CD14-positive monocyte (primary cell): Measurements from ENCODE around the gene GMEB2. TPM values are rescaled to one million over a fixed set of nuclear protein-coding genes. Genes with fewer than 3 reads are reported as not detected.

Source experiments
- DNase-seq, 3 donors: peaks; one replicate each; pipeline ENCODE4 v3.0.0-alpha.2; 2011 to 2022
- H2AFZ ChIP-seq: 2 replicates; pipeline ENCODE4 v1.6.0; 2012; ENCODE audit warnings: mild to moderate bottlenecking, low read depth, low read length, inconsistent platforms; ENCODE audit not compliant: insufficient read depth, poor library complexity, severe bottlenecking
- H3K27ac ChIP-seq, 2 donors: 1 replicate in 1 of 2; 2 replicates in 1 of 2; pipeline ENCODE4 v1.5.1; 2012 to 2013; ENCODE audit warnings: low read length in 2 of 2, control low read depth in 1 of 2, inconsistent platforms in 1 of 2, low read depth in 1 of 2, mild to moderate bottlenecking in 1 of 2
- H3K27me3 ChIP-seq, 2 donors: one replicate each; pipeline versions ENCODE4 v1.6.0 to v1.6.1; 2011 to 2013; ENCODE audit warnings: low read length in 2 of 2; ENCODE audit not compliant: control insufficient read depth in 2 of 2, insufficient read depth in 2 of 2
- H3K36me3 ChIP-seq, 2 donors: replicated peaks in 1 of 2; 1 replicate in 1 of 2; 2 replicates in 1 of 2; pipeline versions ENCODE4 v1.5.1 to v1.6.1; 2012 to 2013; ENCODE audit warnings: low read length in 2 of 2, control low read depth in 1 of 2, inconsistent platforms in 1 of 2, mild to moderate bottlenecking in 1 of 2; ENCODE audit not compliant: insufficient read depth in 2 of 2, control insufficient read depth in 1 of 2
- H3K4me1 ChIP-seq, 2 donors: 1 replicate in 1 of 2; 2 replicates in 1 of 2; pipeline versions ENCODE4 v1.5.1 to v1.6.1; 2012 to 2013; ENCODE audit warnings: low read length in 2 of 2, control low read depth in 1 of 2, inconsistent platforms in 1 of 2, mild to moderate bottlenecking in 1 of 2, moderate library complexity in 1 of 2; ENCODE audit not compliant: insufficient read depth in 2 of 2, control insufficient read depth in 1 of 2
- H3K4me2 ChIP-seq: replicated peaks from 2 replicates; pipeline ENCODE3; 2012; ENCODE audit warnings: low read length, moderate library complexity, mild to moderate bottlenecking; ENCODE audit not compliant: poor library complexity, severe bottlenecking; ENCODE audit errors: extremely low read depth
- H3K4me3 ChIP-seq, 3 experiments: fragments of 200-600 bp in 1 of 3; sonication (generic) in 1 of 3; replicated peaks in 1 of 3; 1 replicate in 2 of 3; 2 replicates in 1 of 3; pipeline ENCODE4 v1.5.1; 2011 to 2013; ENCODE audit warnings: low read length in 3 of 3, mild to moderate bottlenecking in 3 of 3, control low read depth in 2 of 3, low read depth in 2 of 3, inconsistent platforms in 1 of 3, moderate library complexity in 1 of 3
- H3K79me2 ChIP-seq: 2 replicates; pipeline ENCODE4 v1.6.0; 2012; ENCODE audit warnings: mild to moderate bottlenecking, control low read depth, inconsistent platforms, low read length, moderate library complexity; ENCODE audit not compliant: insufficient read depth
- H3K9ac ChIP-seq: 2 replicates; pipeline ENCODE4 v1.6.0; 2017; ENCODE audit warnings: low read length, mild to moderate bottlenecking; ENCODE audit not compliant: insufficient read depth, poor library complexity, severe bottlenecking
- H3K9me3 ChIP-seq, 2 donors: replicated peaks in 1 of 2; 1 replicate in 1 of 2; 2 replicates in 1 of 2; pipeline versions ENCODE4 v1.5.1 to v1.6.1; 2012 to 2013; ENCODE audit warnings: low read length in 2 of 2, control low read depth in 1 of 2; ENCODE audit not compliant: control insufficient read depth in 1 of 2, insufficient read depth in 1 of 2
- H4K20me1 ChIP-seq: 2 replicates; pipeline ENCODE4 v1.6.0; 2012; ENCODE audit warnings: mild to moderate bottlenecking, low read length, control low read depth, moderate library complexity; ENCODE audit not compliant: insufficient read depth
- H3K27ac Mint-ChIP-seq, 7 donors: one replicate each; pipeline ENCODE4 v1.8.0; 2020; ENCODE audit warnings: mild to moderate bottlenecking in 7 of 7, mixed read lengths in 7 of 7, moderate library complexity in 6 of 7, inconsistent platforms in 2 of 7
- H3K27me3 Mint-ChIP-seq, 3 donors: one replicate each; pipeline ENCODE4 v1.8.0; 2021 to 2022; ENCODE audit warnings: low read depth in 3 of 3, mild to moderate bottlenecking in 3 of 3, mixed read lengths in 3 of 3, moderate library complexity in 3 of 3, inconsistent platforms in 1 of 3
- H3K36me3 Mint-ChIP-seq, 2 donors: one replicate each; pipeline ENCODE4 v1.8.0; 2020; ENCODE audit warnings: mixed read lengths in 2 of 2, inconsistent platforms in 1 of 2, mild to moderate bottlenecking in 1 of 2
- H3K4me1 Mint-ChIP-seq: one replicate; pipeline ENCODE4 v1.8.0; 2020; ENCODE audit warnings: mild to moderate bottlenecking, mixed read lengths
- H3K4me3 Mint-ChIP-seq, 2 donors: one replicate each; pipeline ENCODE4 v1.8.0; 2020; ENCODE audit warnings: mild to moderate bottlenecking in 2 of 2, mixed read lengths in 2 of 2, moderate library complexity in 1 of 2
- H3K9me3 Mint-ChIP-seq, 7 donors: one replicate each; pipeline ENCODE4 v1.8.0; 2020 to 2022; ENCODE audit warnings: mixed read lengths in 7 of 7, mild to moderate bottlenecking in 6 of 7, moderate library complexity in 6 of 7, inconsistent platforms in 2 of 7
- CTCF ChIP-seq: fragments of 200-600 bp; IDR thresholded peaks from one replicate; pipeline ENCODE4 v1.8.0; 2022; ENCODE audit warnings: antibody characterized with exemption, mild to moderate bottlenecking
- WGBS: methylation state at CpG from one replicate; pipeline ENCODE4 v1.1.5; 2013; ENCODE audit warnings: missing lambda C conversion rate; ENCODE audit not compliant: insufficient coverage; 5-methylcytosine and 5-hydroxymethylcytosine counted together
- intact Hi-C, 2 donors: fragments of 100-400 bp; cut with micrococcal nuclease; formaldehyde crosslinking; loops; one replicate each; pipeline versions ENCODE4 v1.15.0 to v1.15.1; 2023
- polyA plus RNA-seq, 3 donors: library from polyadenylated mRNA; depleted of rRNA in 1 of 3; unstranded in 2 of 3; stranded (reverse) in 1 of 3; fragments of 300-500 nt in 2 of 3; fragments of >200 nt in 1 of 3; fragmentation: Illumina TruSeq in 2 of 3; gene quantifications; 1 replicate in 2 of 3; 2 replicates in 1 of 3; pipeline ENCODE4 v1.2.3, GENCODE V29; 2012 to 2021

The GMEB2 gene
- polyA plus RNA-seq, 3 donors: 2.7 to 11.7 (median 3.8) TPM

GRCh38 chr20:63577317-63577894 lies 49.5 kb downstream of the GMEB2 start:
- 93% methylated on average over 16 of the region's 19 CpGs for WGBS
- Histone ChIP-seq H3K79me2 (peaks cover 7% of the 10 kb centered on the region), H3K4me3 (no peak overlapping the region), H3K4me1 (peaks cover 22 to 31% of the 10 kb centered on the region in 2 donors), H4K20me1 (peaks cover 10% of the 10 kb centered on the region), H3K4me2 (no peak overlapping the region), H3K9me3 (no peaks in the 10 kb centered on the region), H3K9ac (no peak overlapping the region), H3K27me3 (peaks cover 0 to 47% of the 10 kb centered on the region in 2 donors), H3K36me3 (peaks cover 3 to 5% of the 10 kb centered on the region in 2 donors), H2AFZ (no peak overlapping the region), H3K27ac (no peak overlapping the region)
- intact Hi-C loops: loop anchor here in 1 of 2 donors (5.0 kb wide), 2 partner anchors 35 to 40 kb away; partner anchors contain the start of gene PTK6
- H3K36me3 Mint-ChIP-seq: peaks cover 0 to 4% of the 10 kb centered on the region in 2 donors
- peaks cover 44 to 82% (median 45%) of the 10 kb centered on the region in 3 donors for H3K27me3 Mint-ChIP-seq
- peaks cover 0 to 7% (median 0%) of the 10 kb centered on the region in 7 donors for H3K9me3 Mint-ChIP-seq
- no peak for DNase-seq
- H3K4me1 Mint-ChIP-seq: peaks cover 14% of the 10 kb centered on the region
- H3K27ac Mint-ChIP-seq: no peak overlapping the region
- no peak for TF ChIP-seq CTCF
- H3K4me3 Mint-ChIP-seq: peak overlapping the region in 1 of 2 donors; percentile 63

- Mint-ChIP-seq H3K4me3 (peak overlapping the region in 1 of 2 donors; percentile 76), H3K27me3 (peaks cover 43 to 81% (median 45%) of the 10 kb centered on the region in 3 donors), H3K27ac (no peak overlapping the region), H3K9me3 (peaks cover 0 to 7% (median 0%) of the 10 kb centered on the region in 7 donors), H3K36me3 (peaks cover 3 to 6% of the 10 kb centered on the region in 2 donors), H3K4me1 (peaks cover 14% of the 10 kb centered on the region)
- peaks cover 19% of the 10 kb centered on the region for H4K20me1 ChIP-seq
- peaks cover 22 to 31% of the 10 kb centered on the region in 2 donors for H3K4me1 ChIP-seq
- intact Hi-C loops: loop anchor here in 1 of 2 donors (5.0 kb wide), 2 partner anchors 36 to 39 kb away; partner anchors contain the start of gene PTK6
- H3K79me2 ChIP-seq: peaks cover 7% of the 10 kb centered on the region
- H3K36me3 ChIP-seq: peaks cover 7 to 13% of the 10 kb centered on the region in 2 donors
- DNase-seq: no peak
- no peak overlapping the region for H3K9ac ChIP-seq
- H3K4me2 ChIP-seq: no peak overlapping the region
- TF ChIP-seq CTCF: no peak
- H3K9me3 ChIP-seq: no peaks in the 10 kb centered on the region
- peaks cover 0 to 56% of the 10 kb centered on the region in 2 donors for H3K27me3 ChIP-seq
- H3K27ac ChIP-seq: no peak overlapping the region
- no peak overlapping the region for H2AFZ ChIP-seq
- 100% methylated on average over 2 of the region's 7 CpGs for WGBS
- no peak overlapping the region for H3K4me3 ChIP-seq
Measured at GRCh38 chr20:63576311-63576710, 50.6 kb downstream of the GMEB2 start.
